Lower lobe of right lung (tissue), 2 donors: ENCODE measurements around the gene MYO1D. TPM values are rescaled to one million over a fixed set of nuclear protein-coding genes. Genes with fewer than 3 reads are reported as not detected.

Source experiments
- ATAC-seq, 2 donors: fragments of 200-7000 bp; cut with Tn5 transposase; one replicate each; pipeline ENCODE4 v1.9.1; 2020 to 2022; ENCODE audit warnings: mild to moderate bottlenecking in 2 of 2, moderate library complexity in 2 of 2
- DNase-seq: peaks from one replicate; pipeline ENCODE4 v3.0.0-alpha.2; 2020
- H3K27ac ChIP-seq: fragments of 200-600 bp; one replicate; pipeline ENCODE4 v1.8.0; 2022
- H3K27me3 ChIP-seq: fragments of 200-600 bp; one replicate; pipeline ENCODE4 v1.8.0; 2022; ENCODE audit warnings: low read depth
- H3K36me3 ChIP-seq: fragments of 200-600 bp; one replicate; pipeline ENCODE4 v1.8.0; 2022; ENCODE audit warnings: mild to moderate bottlenecking
- H3K4me1 ChIP-seq: fragments of 200-600 bp; one replicate; pipeline ENCODE4 v1.8.0; 2022
- H3K4me3 ChIP-seq: fragments of 200-600 bp; one replicate; pipeline ENCODE4 v1.8.0; 2022; ENCODE audit warnings: mild to moderate bottlenecking
- H3K9me3 ChIP-seq: fragments of 200-600 bp; one replicate; pipeline ENCODE4 v1.8.0; 2022
- CTCF ChIP-seq: fragments of 200-600 bp; IDR thresholded peaks from one replicate; pipeline ENCODE4 v1.8.0; 2022; ENCODE audit warnings: antibody characterized with exemption, mild to moderate bottlenecking
- intact Hi-C: fragments of 100-400 bp; cut with DNase I; formaldehyde crosslinking; loops from one replicate; pipeline ENCODE4 v1.11.0; 2022
- total RNA-seq: library from RNA; stranded (reverse); fragmentation: NEBNext Ultra II Directional; extraction: Animal tissue kit (Norgen Biotek cat#: 25700); gene quantifications from one replicate; pipeline ENCODE4 v1.2.1, GENCODE V29; 2021
- donor health status: DM: no; HTN: yes; CAD: no; lungs with severe emphysema.

MYO1D gene
- total RNA-seq, 1 donor from 2014 or later: 58.0 TPM

GRCh38 chr17:32912218-32912897 is 35.4 kb upstream of the MYO1D start:
- peaks cover 11% of the 10 kb centered on the region for H3K4me1 ChIP-seq
- H3K36me3 ChIP-seq: no peaks in the 10 kb centered on the region
- peak; percentile 20 for TF ChIP-seq CTCF
- H3K9me3 ChIP-seq: no peaks in the 10 kb centered on the region
- peak overlapping the region; percentile 25 for H3K27ac ChIP-seq
- intact Hi-C loops: no loop called here
- H3K4me3 ChIP-seq: no peak overlapping the region
- ATAC-seq (peak; percentile 95 to 97), DNase-seq (peak; percentile 86)
- no peaks in the 10 kb centered on the region for H3K27me3 ChIP-seq

- no peaks in the 10 kb centered on the region for H3K9me3 ChIP-seq
- intact Hi-C loops: no loop called here
- no peak overlapping the region for H3K27ac ChIP-seq
- ATAC-seq (no peak), DNase-seq (no peak)
- H3K4me3 ChIP-seq: no peak overlapping the region
- H3K4me1 ChIP-seq: peaks cover 11% of the 10 kb centered on the region
- no peak for TF ChIP-seq CTCF
- H3K36me3 ChIP-seq: no peaks in the 10 kb centered on the region
- H3K27me3 ChIP-seq: no peaks in the 10 kb centered on the region
Observed at GRCh38 chr17:32910769-32911168, 33.8 kb upstream of the MYO1D start.

DNA sequence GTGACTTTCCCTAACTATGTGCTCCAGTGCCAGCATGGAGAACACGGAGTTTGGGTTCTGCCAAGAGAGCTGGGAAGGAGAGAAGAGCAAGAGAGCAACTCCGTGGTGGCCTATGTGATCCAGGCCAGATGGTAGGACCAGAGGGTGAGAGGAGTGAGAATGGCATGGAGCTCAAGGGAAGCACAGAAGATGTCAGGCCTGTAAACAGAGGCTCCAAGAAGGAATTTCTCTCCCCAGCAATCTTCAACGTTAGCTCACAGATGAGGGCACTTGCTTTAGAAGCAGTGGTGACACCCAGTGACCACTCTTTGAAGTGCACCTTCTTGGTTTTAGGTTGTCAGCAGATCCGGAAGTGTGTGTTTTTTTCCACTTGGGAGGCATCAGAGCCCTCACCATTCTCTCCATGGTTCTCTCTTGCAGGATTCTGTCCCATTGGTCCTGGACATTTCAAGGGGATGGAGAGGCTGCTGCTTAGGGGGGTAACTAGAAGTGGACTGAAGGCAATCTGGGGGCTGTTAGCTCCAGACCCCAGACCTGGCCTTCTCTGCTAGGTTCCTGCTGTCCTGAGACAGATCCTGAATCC is 33.0 kb upstream of the MYO1D start:
- H3K9me3 ChIP-seq: no peaks in the 10 kb centered on the region
- peak; percentile 73 for TF ChIP-seq CTCF
- H3K36me3 ChIP-seq: no peaks in the 10 kb centered on the region
- DNase-seq (no peak), ATAC-seq (peak; percentile 76 to 78)
- intact Hi-C loops: no loop called here
- no peak overlapping the region for H3K27ac ChIP-seq
- no peaks in the 10 kb centered on the region for H3K27me3 ChIP-seq
- no peak overlapping the region for H3K4me3 ChIP-seq
- peaks cover 11% of the 10 kb centered on the region for H3K4me1 ChIP-seq

- no peak for DNase-seq
- no peak overlapping the region for H3K4me3 ChIP-seq
Observed at GRCh38 chr17:32907583-32907982, 30.7 kb upstream of the MYO1D start.

DNA sequence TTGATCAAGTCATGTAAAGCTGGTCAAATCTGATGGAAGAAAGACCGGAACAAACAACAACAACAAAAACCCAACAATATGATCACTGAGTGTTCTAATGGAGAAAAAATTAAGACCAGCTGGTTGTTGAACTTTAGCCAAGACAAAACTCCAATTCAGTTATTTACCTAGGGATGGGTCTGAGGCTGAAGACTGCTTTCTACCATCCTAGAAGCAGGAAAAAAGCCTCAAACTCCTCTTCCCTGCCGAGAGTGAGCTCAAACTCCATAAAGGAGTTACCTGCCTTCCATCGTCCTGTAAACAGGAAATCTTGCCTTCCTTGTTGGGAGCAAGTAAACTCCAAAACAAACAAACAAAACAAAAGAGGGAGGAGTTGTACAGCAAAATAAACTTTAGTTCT is 28.0 kb upstream of the MYO1D start:
- Histone ChIP-seq H3K4me3 (no peak overlapping the region), H3K27me3 (peaks cover 5% of the 10 kb centered on the region), H3K9me3 (no peaks in the 10 kb centered on the region), H3K36me3 (no peaks in the 10 kb centered on the region), H3K4me1 (no peaks in the 10 kb centered on the region), H3K27ac (no peak overlapping the region)
- TF ChIP-seq CTCF: no peak
- no peak for DNase-seq
- intact Hi-C loops: no loop called here
- no peak for ATAC-seq

More at GRCh38 chr17:32907583-32907982, 30.7 kb upstream of the MYO1D start:
- Histone ChIP-seq H3K27ac (no peak overlapping the region), H3K27me3 (peaks cover 5% of the 10 kb centered on the region), H3K36me3 (no peaks in the 10 kb centered on the region), H3K9me3 (no peaks in the 10 kb centered on the region), H3K4me1 (peaks cover 11% of the 10 kb centered on the region)
- TF ChIP-seq CTCF: no peak
- intact Hi-C loops: no loop called here
- ATAC-seq: no peak
